HFFc6 (cell line): ENCODE measurements around the gene CCDC32. TPM values are rescaled to one million over a fixed set of nuclear protein-coding genes. Genes with fewer than 3 reads are reported as not detected.

ENCODE experiments used
- DNase-seq: peaks from one replicate; pipeline ENCODE4 v3.0.0-alpha.2; 2018
- H3K27ac Mint-ChIP-seq: 2 replicates; pipeline ENCODE4 v1.8.0; 2020; ENCODE audit warnings: mild to moderate bottlenecking, mixed read lengths
- H3K27me3 Mint-ChIP-seq: 2 replicates; pipeline ENCODE4 v1.8.0; 2021; ENCODE audit warnings: mild to moderate bottlenecking, moderate library complexity, mixed read lengths; ENCODE audit not compliant: insufficient read depth
- H3K36me3 Mint-ChIP-seq: 2 replicates; pipeline ENCODE4 v1.8.0; 2021; ENCODE audit warnings: low read depth, mixed read lengths
- H3K4me1 Mint-ChIP-seq: 2 replicates; pipeline ENCODE4 v1.8.0; 2020; ENCODE audit warnings: low read depth, mixed read lengths
- H3K4me3 Mint-ChIP-seq: 2 replicates; pipeline ENCODE4 v1.8.0; 2020; ENCODE audit warnings: mild to moderate bottlenecking, moderate library complexity, mixed read lengths
- H3K9me3 Mint-ChIP-seq: 2 replicates; pipeline ENCODE4 v1.8.0; 2020; ENCODE audit warnings: mild to moderate bottlenecking, mixed read lengths
- CTCF ChIP-seq: fragments of 200-600 bp; sonication (generic); IDR thresholded peaks from 2 replicates; pipeline ENCODE4 v1.5.0; 2021; ENCODE audit warnings: antibody characterized with exemption, mild to moderate bottlenecking
- total RNA-seq, 6 experiments: library from RNA; stranded (reverse); fragmentation: NEBNext Ultra II Directional; extraction: Animal tissue kit (Norgen Biotek cat#: 25700); gene quantifications; 2 replicates in 1 of 6; 3 replicates in 5 of 6; pipeline ENCODE4 v1.2.3, GENCODE V29; 2021

CCDC32 gene
- total RNA-seq, 6 experiments from 2014 or later, result 17.6 to 21.4 (median 20.5) TPM

- Mint-ChIP-seq H3K27ac (no peak overlapping the region), H3K4me1 (no peaks in the 10 kb centered on the region), H3K9me3 (no peaks in the 10 kb centered on the region), H3K27me3 (no peaks in the 10 kb centered on the region; the same call in 1 of the 2 replicates), H3K36me3 (peaks cover 10% of the 10 kb centered on the region; the same call in 1 of the 2 replicates), H3K4me3 (no peak overlapping the region)
- TF ChIP-seq CTCF, result no peak
- no peak for DNase-seq
Observed at GRCh38 chr15:40545457-40545856, 19.4 kb downstream of the CCDC32 start.

- Mint-ChIP-seq H3K27ac (no peak overlapping the region), H3K27me3 (no peaks in the 10 kb centered on the region; the same call in 1 of the 2 replicates), H3K4me1 (no peaks in the 10 kb centered on the region), H3K36me3 (peaks cover 3% of the 10 kb centered on the region; the same call in 1 of the 2 replicates), H3K4me3 (no peak overlapping the region), H3K9me3 (no peaks in the 10 kb centered on the region)
- no peak for DNase-seq
- no peak for TF ChIP-seq CTCF
Observed at GRCh38 chr15:40543631-40544294, 21.1 kb downstream of the CCDC32 start.

- no peaks in the 10 kb centered on the region for H3K9me3 Mint-ChIP-seq
- no peak overlapping the region for H3K4me3 Mint-ChIP-seq
- no peak overlapping the region for H3K27ac Mint-ChIP-seq
- no peaks in the 10 kb centered on the region for H3K4me1 Mint-ChIP-seq
- H3K27me3 Mint-ChIP-seq, result no peaks in the 10 kb centered on the region; the same call in 1 of the 2 replicates
- no peaks in the 10 kb centered on the region for H3K36me3 Mint-ChIP-seq
- no peak for TF ChIP-seq CTCF
- no peak for DNase-seq
Observed at GRCh38 chr15:40543082-40543481, 21.8 kb downstream of the CCDC32 start.

- Mint-ChIP-seq H3K36me3 (peaks cover 6% of the 10 kb centered on the region; the same call in 1 of the 2 replicates), H3K27me3 (peaks cover 2% of the 10 kb centered on the region), H3K4me3 (no peak overlapping the region), H3K4me1 (peaks cover 7% of the 10 kb centered on the region), H3K27ac (no peak overlapping the region), H3K9me3 (no peaks in the 10 kb centered on the region)
- TF ChIP-seq CTCF, result no peak
- no peak for DNase-seq
Observed at GRCh38 chr15:40538976-40539375, 25.9 kb downstream of the CCDC32 start.

GRCh38 chr15:40536501-40536900 lies 28.3 kb downstream of the CCDC32 start:
- peaks cover 7% of the 10 kb centered on the region for H3K4me1 Mint-ChIP-seq
- DNase-seq, result peak; percentile 5
- peaks cover 2% of the 10 kb centered on the region; the same call in 1 of the 2 replicates for H3K27me3 Mint-ChIP-seq
- H3K9me3 Mint-ChIP-seq, result no peaks in the 10 kb centered on the region
- H3K4me3 Mint-ChIP-seq, result no peak overlapping the region
- H3K36me3 Mint-ChIP-seq, result peaks cover 6% of the 10 kb centered on the region; the same call in 1 of the 2 replicates
- no peak overlapping the region for H3K27ac Mint-ChIP-seq
- TF ChIP-seq CTCF, result no peak
